DND-41 (cell line): ENCODE measurements around the gene GRID2.

Experiments used
- ATAC-seq: fragments of 200-7000 bp; cut with Tn5 transposase; 3 replicates; pipeline ENCODE4 v1.9.1; 2021; ENCODE audit warnings: low read depth; ENCODE audit not compliant: insufficient read depth
- DNase-seq: peaks from one replicate; pipeline ENCODE4 v3.0.0-alpha.2; 2020
- H2AFZ ChIP-seq: 2 replicates; pipeline ENCODE4 v1.6.0; 2012; ENCODE audit warnings: low read depth, low read length
- H3K27ac ChIP-seq: 2 replicates; pipeline ENCODE4 v1.5.1; 2012; ENCODE audit warnings: low read length, inconsistent platforms
- H3K27me3 ChIP-seq: fragments of 200-600 bp; sonication (generic); 2 replicates; pipeline ENCODE4 v1.6.0; 2012; ENCODE audit warnings: low read length, mild to moderate bottlenecking, inconsistent platforms; ENCODE audit not compliant: insufficient read depth, poor library complexity
- H3K36me3 ChIP-seq: 2 replicates; pipeline ENCODE4 v1.5.1; 2012; ENCODE audit warnings: low read length, inconsistent platforms; ENCODE audit not compliant: insufficient read depth
- H3K4me1 ChIP-seq: 2 replicates; pipeline ENCODE4 v1.5.1; 2012; ENCODE audit warnings: mild to moderate bottlenecking, low read length; ENCODE audit not compliant: insufficient read depth
- H3K4me2 ChIP-seq: 2 replicates; pipeline ENCODE4 v1.6.0; 2012; ENCODE audit warnings: mild to moderate bottlenecking, moderate library complexity, low read length, inconsistent platforms; ENCODE audit not compliant: insufficient read depth
- H3K4me3 ChIP-seq, 2 experiments: fragments of 200-600 bp in 1 of 2; shearing (Covaris generic) in 1 of 2; 2 replicates each; pipeline ENCODE4 v1.5.1; 2012 to 2016; ENCODE audit warnings: inconsistent platforms in 2 of 2, low read length in 2 of 2, mild to moderate bottlenecking in 2 of 2, low read depth in 1 of 2, moderate library complexity in 1 of 2
- H3K79me2 ChIP-seq: 2 replicates; pipeline ENCODE4 v1.6.0; 2012; ENCODE audit warnings: low read length, inconsistent platforms; ENCODE audit not compliant: insufficient read depth
- H3K9ac ChIP-seq: 2 replicates; pipeline ENCODE4 v1.6.0; 2012; ENCODE audit warnings: low read depth, mild to moderate bottlenecking, inconsistent platforms, low read length, moderate library complexity
- H3K9me3 ChIP-seq: 2 replicates; pipeline ENCODE4 v1.5.1; 2012; ENCODE audit warnings: low read length, moderate library complexity, mild to moderate bottlenecking, inconsistent platforms; ENCODE audit not compliant: insufficient read depth, severe bottlenecking
- H4K20me1 ChIP-seq: 2 replicates; pipeline ENCODE4 v1.6.0; 2012; ENCODE audit warnings: low read length; ENCODE audit not compliant: insufficient read depth
- CTCF ChIP-seq: IDR thresholded peaks from 2 replicates; pipeline ENCODE4 v1.5.1; 2012; ENCODE audit warnings: borderline replicate concordance, low read length, moderate library complexity, mild to moderate bottlenecking; ENCODE audit not compliant: poor library complexity, severe bottlenecking; ENCODE audit errors: extremely low read depth
- EZH2 ChIP-seq: IDR thresholded peaks from 3 replicates; pipeline ENCODE4 v1.6.1; 2012; ENCODE audit warnings: borderline replicate concordance, low read depth, mild to moderate bottlenecking, moderate library complexity, low read length, inconsistent platforms; ENCODE audit not compliant: severe bottlenecking

Gene GRID2

DNA sequence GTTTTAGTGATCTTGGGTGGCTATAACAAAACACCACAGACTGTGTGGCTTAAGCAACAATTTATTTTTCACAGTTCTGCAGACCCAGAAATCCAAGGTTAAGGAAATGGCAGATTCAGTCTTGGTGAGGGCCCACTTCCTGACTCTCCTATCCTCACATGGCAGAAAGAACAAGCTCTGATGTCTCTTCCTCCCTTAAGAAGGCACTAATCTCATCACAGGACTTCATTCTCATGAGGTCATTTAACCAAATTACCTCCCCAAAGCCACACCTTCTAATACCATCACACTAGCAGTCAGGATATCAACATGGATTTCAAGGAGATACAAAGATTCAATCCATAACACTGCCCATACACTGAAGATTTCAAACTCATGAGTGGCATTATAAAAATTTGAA is 350.3 kb downstream of the GRID2 start:
- no peak overlapping the region for H2AFZ ChIP-seq
- no peaks in the 10 kb centered on the region for H3K9me3 ChIP-seq
- no peaks in the 10 kb centered on the region for H4K20me1 ChIP-seq
- H3K9ac ChIP-seq: no peak overlapping the region
- TF ChIP-seq EZH2 (no peak), CTCF (no peak)
- H3K4me3 ChIP-seq: no peak overlapping the region
- no peaks in the 10 kb centered on the region for H3K27me3 ChIP-seq
- ATAC-seq (no peak), DNase-seq (no peak)
- no peaks in the 10 kb centered on the region for H3K36me3 ChIP-seq
- H3K4me1 ChIP-seq: no peaks in the 10 kb centered on the region
- H3K4me2 ChIP-seq: no peak overlapping the region
- H3K27ac ChIP-seq: no peak overlapping the region
- no peaks in the 10 kb centered on the region for H3K79me2 ChIP-seq

- ATAC-seq (no peak), DNase-seq (no peak)
- Histone ChIP-seq H3K9ac (no peak overlapping the region), H3K27ac (no peak overlapping the region), H3K4me2 (no peak overlapping the region), H3K36me3 (no peaks in the 10 kb centered on the region), H3K4me3 (no peak overlapping the region), H4K20me1 (no peaks in the 10 kb centered on the region), H3K9me3 (no peaks in the 10 kb centered on the region), H3K4me1 (no peaks in the 10 kb centered on the region), H3K79me2 (no peaks in the 10 kb centered on the region), H2AFZ (no peak overlapping the region), H3K27me3 (no peaks in the 10 kb centered on the region)
- TF ChIP-seq CTCF (no peak), EZH2 (no peak)
Observed at GRCh38 chr4:92657695-92658094, 353.9 kb downstream of the GRID2 start.

- Histone ChIP-seq H3K4me2 (no peak overlapping the region), H4K20me1 (no peaks in the 10 kb centered on the region), H3K79me2 (no peaks in the 10 kb centered on the region), H3K9ac (no peak overlapping the region), H3K36me3 (no peaks in the 10 kb centered on the region), H3K27me3 (no peaks in the 10 kb centered on the region), H3K4me3 (no peak overlapping the region), H3K9me3 (no peaks in the 10 kb centered on the region), H3K4me1 (no peaks in the 10 kb centered on the region), H3K27ac (no peak overlapping the region), H2AFZ (no peak overlapping the region)
- TF ChIP-seq EZH2: no peak
- no peak for TF ChIP-seq CTCF
- ATAC-seq (no peak), DNase-seq (no peak)
Observed at GRCh38 chr4:92658318-92658717, 354.6 kb downstream of the GRID2 start.

DNA sequence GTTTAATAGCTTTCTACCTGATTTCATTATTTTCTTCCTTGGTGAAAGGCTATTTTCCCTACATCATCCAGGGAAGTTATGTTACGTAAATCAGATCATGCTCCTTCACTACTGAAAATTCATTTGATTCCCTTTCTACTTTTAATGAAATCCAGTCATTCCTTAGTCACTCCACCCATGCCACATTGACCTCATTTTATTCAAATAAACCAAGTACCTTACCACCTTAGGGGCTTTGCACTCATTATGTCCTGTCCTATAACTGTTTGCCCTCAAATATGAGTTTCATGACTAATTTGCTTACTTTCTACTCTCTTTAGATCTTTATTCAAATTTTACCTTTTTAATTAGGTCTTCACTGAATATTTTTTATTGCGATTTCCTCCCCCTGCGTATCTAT is 374.0 kb downstream of the GRID2 start:
- Histone ChIP-seq H2AFZ (no peak overlapping the region), H3K27me3 (no peaks in the 10 kb centered on the region), H3K9me3 (no peaks in the 10 kb centered on the region), H3K36me3 (no peaks in the 10 kb centered on the region), H3K79me2 (no peaks in the 10 kb centered on the region), H3K9ac (no peak overlapping the region), H3K4me1 (no peaks in the 10 kb centered on the region), H3K4me2 (no peak overlapping the region), H3K27ac (no peak overlapping the region), H4K20me1 (no peaks in the 10 kb centered on the region), H3K4me3 (no peak overlapping the region)
- DNase-seq: no peak
- TF ChIP-seq EZH2: no peak
- TF ChIP-seq CTCF: no peak
- no peak for ATAC-seq
